OCI-LY7 (cell line): ENCODE measurements around the gene IL17D. TPM values are rescaled to one million over a fixed set of nuclear protein-coding genes. Genes with fewer than 3 reads are reported as not detected.

ENCODE experiments used
- BruUV-seq: library from RNA; stranded (reverse); fragments of 400-500 nt; replicated peaks from 2 replicates; lab custom pipeline; 2021; lab: Mats Ljungman, UMichigan
- CTCF ChIA-PET: fragments of 300-600 bp; sonication (Branson Sonifier 250); formaldehyde crosslinking; loops from one replicate; lab custom pipeline; 2022; ENCODE audit warnings: antibody characterized with exemption; ENCODE audit not compliant: unreplicated experiment; lab: Charles Lee
- POLR2A ChIA-PET: fragments of 300-600 bp; sonication (Branson Sonifier 250); formaldehyde crosslinking; loops from one replicate; lab custom pipeline; 2022; ENCODE audit warnings: antibody characterized with exemption; lab: Charles Lee
- DNase-seq: peaks from one replicate; pipeline ENCODE4 v3.0.0-alpha.2; 2015; ENCODE audit warnings: low spot score
- H2AFZ ChIP-seq: fragments of 200-600 bp; sonication (generic), shearing (Covaris generic); 2 replicates; pipeline ENCODE4 v1.6.1; 2014; ENCODE audit warnings: mild to moderate bottlenecking, antibody characterized with exemption, low read length, moderate library complexity
- H3K27ac ChIP-seq: fragments of 200-600 bp; sonication (generic); 2 replicates; pipeline ENCODE4 v1.5.1; 2014; ENCODE audit warnings: mixed run types, low read depth, mild to moderate bottlenecking, moderate library complexity, low read length, inconsistent platforms; ENCODE audit not compliant: poor library complexity, severe bottlenecking
- H3K36me3 ChIP-seq: fragments of 200-600 bp; sonication (generic); 2 replicates; pipeline ENCODE4 v1.6.1; 2014; ENCODE audit warnings: mild to moderate bottlenecking, antibody characterized with exemption, low read length, moderate library complexity, mixed read lengths; ENCODE audit not compliant: insufficient read depth
- H3K4me1 ChIP-seq: fragments of 200-600 bp; sonication (generic); 2 replicates; pipeline ENCODE4 v1.5.1; 2014; ENCODE audit warnings: mild to moderate bottlenecking, low read length; ENCODE audit not compliant: insufficient read depth, poor library complexity, severe bottlenecking
- H3K4me2 ChIP-seq: fragments of 200-600 bp; sonication (generic); 2 replicates; pipeline ENCODE4 v1.6.1; 2014; ENCODE audit warnings: mild to moderate bottlenecking, low read length
- H3K4me3 ChIP-seq: fragments of 200-600 bp; sonication (generic); 2 replicates; pipeline ENCODE4 v1.5.1; 2014; ENCODE audit warnings: mild to moderate bottlenecking, low read depth, low read length; ENCODE audit not compliant: poor library complexity, severe bottlenecking
- H3K79me2 ChIP-seq: fragments of 200-600 bp; sonication (generic); 2 replicates; pipeline ENCODE4 v1.6.1; 2016; ENCODE audit warnings: low read depth, mild to moderate bottlenecking, low read length, moderate library complexity, mixed read lengths; ENCODE audit not compliant: insufficient read depth
- H3K9me2 ChIP-seq: fragments of 200-600 bp; sonication (generic); 2 replicates; pipeline ENCODE4 v1.6.1; 2016; ENCODE audit warnings: mild to moderate bottlenecking, low read length, mixed read lengths; ENCODE audit not compliant: insufficient read depth
- H3K9me3 ChIP-seq: fragments of 200-600 bp; sonication (generic); 2 replicates; pipeline ENCODE4 v1.6.1; 2014; ENCODE audit warnings: mild to moderate bottlenecking, mixed run types, low read length, mixed read lengths
- H4K20me1 ChIP-seq: fragments of 200-600 bp; sonication (generic); 2 replicates; pipeline ENCODE4 v1.6.1; 2014; ENCODE audit warnings: mild to moderate bottlenecking, antibody characterized with exemption, low read length, moderate library complexity, mixed read lengths; ENCODE audit not compliant: insufficient read depth
- CTCF ChIP-seq: fragments of 200-600 bp; sonication (generic); conservative IDR thresholded peaks from 2 replicates; pipeline ENCODE4 v1.5.1; 2014; ENCODE audit warnings: mild to moderate bottlenecking, antibody characterized with exemption, low read length, moderate library complexity, mixed read lengths
- EZH2phosphoT487 ChIP-seq: fragments of 200-600 bp; sonication (generic); IDR thresholded peaks from 2 replicates; pipeline ENCODE4 v1.6.1; 2018; ENCODE audit warnings: low read depth, borderline replicate concordance, mild to moderate bottlenecking, mixed run types, antibody characterized with exemption, low read length, moderate library complexity, mixed read lengths
- intact Hi-C: fragments of 100-400 bp; cut with micrococcal nuclease; formaldehyde crosslinking; loops from one replicate; pipeline ENCODE4 v1.10.0; 2022; ENCODE audit not compliant: unreplicated experiment
- total RNA-seq, 2 experiments: library from RNA; depleted of rRNA in 1 of 2; stranded (reverse); fragments of >200 nt in 1 of 2; shearing (Covaris generic) in 1 of 2; gene quantifications; 2 replicates each; pipeline ENCODE4 v1.2.3, GENCODE V29; 2014 to 2022

The IL17D gene
- total RNA-seq, 2 experiments from 2014 or later: 0.51 to 1.1 TPM

DNA sequence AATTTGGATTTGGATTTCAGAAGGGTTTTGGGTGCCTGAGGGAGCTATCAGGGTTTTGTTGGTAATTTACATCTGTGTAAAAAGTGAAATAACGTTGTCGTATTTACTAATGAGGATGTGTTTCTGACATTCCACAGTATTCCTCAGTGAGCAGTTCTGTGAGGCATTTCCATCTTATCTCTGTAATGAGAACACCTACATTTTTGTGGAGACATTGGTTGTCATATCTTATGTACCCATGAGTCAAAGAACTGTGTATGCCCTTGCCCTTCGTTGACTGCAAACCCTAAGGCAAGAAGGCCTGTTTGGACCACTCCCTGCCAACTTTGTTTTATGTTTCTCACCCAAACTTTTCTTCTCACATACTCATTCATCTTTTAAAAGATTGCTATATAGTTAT is 14.2 kb upstream of the IL17D start:
- ChIA-PET POLR2A (interaction anchor here (1.1 kb wide), 1 partner anchor 10 kb away, joined by 3 read pairs; no protein-coding TSS in a partner anchor), CTCF (no interaction called here)
- no peak for TF ChIP-seq EZH2phosphoT487
- TF ChIP-seq CTCF: no peak
- Histone ChIP-seq H3K4me3 (no peak overlapping the region), H3K4me1 (no peaks in the 10 kb centered on the region), H3K27ac (no peak overlapping the region), H3K9me3 (no peaks in the 10 kb centered on the region), H3K79me2 (no peaks in the 10 kb centered on the region), H3K9me2 (no peaks in the 10 kb centered on the region), H3K4me2 (no peak overlapping the region), H4K20me1 (no peaks in the 10 kb centered on the region), H3K36me3 (no peaks in the 10 kb centered on the region), H2AFZ (no peak overlapping the region)
- no peak for DNase-seq
- BruUV-seq: no TSS peak
- intact Hi-C loops: no loop called here

- Histone ChIP-seq H3K79me2 (no peaks in the 10 kb centered on the region), H3K4me1 (no peaks in the 10 kb centered on the region), H3K36me3 (no peaks in the 10 kb centered on the region), H4K20me1 (no peaks in the 10 kb centered on the region), H3K4me2 (no peak overlapping the region), H3K4me3 (no peak overlapping the region), H3K27ac (no peak overlapping the region), H2AFZ (no peak overlapping the region), H3K9me3 (no peaks in the 10 kb centered on the region), H3K9me2 (no peaks in the 10 kb centered on the region)
- TF ChIP-seq EZH2phosphoT487 (no peak), CTCF (no peak)
- intact Hi-C loops: no loop called here
- no peak for DNase-seq
- ChIA-PET POLR2A (no interaction called here), CTCF (no interaction called here)
- no TSS peak for BruUV-seq
Measured at GRCh38 chr13:20691616-20692015, 11.9 kb upstream of the IL17D start.

- TF ChIP-seq CTCF: no peak
- no peak for TF ChIP-seq EZH2phosphoT487
- no peaks in the 10 kb centered on the region for H4K20me1 ChIP-seq
- intact Hi-C loops: no loop called here
- no peak overlapping the region for H3K27ac ChIP-seq
- H3K36me3 ChIP-seq: no peaks in the 10 kb centered on the region
- no peak for DNase-seq
- no peak overlapping the region for H3K4me2 ChIP-seq
- ChIA-PET POLR2A (no interaction called here), CTCF (no interaction called here)
- no peak overlapping the region for H3K4me3 ChIP-seq
- H3K4me1 ChIP-seq: no peaks in the 10 kb centered on the region
- no peaks in the 10 kb centered on the region for H3K9me2 ChIP-seq
- H3K9me3 ChIP-seq: no peaks in the 10 kb centered on the region
- no peak overlapping the region for H2AFZ ChIP-seq
- no peaks in the 10 kb centered on the region for H3K79me2 ChIP-seq
- no TSS peak for BruUV-seq
Measured at GRCh38 chr13:20696073-20696472, 7.4 kb upstream of the IL17D start.
